GM06990 (cell line): ENCODE measurements around the gene MAGEB17.
"Not testable (repeated sequence)": the region's sequence is repeated elsewhere in the genome, so short reads cannot be mapped to it uniquely, and the experiment has no call there.

ENCODE experiments used
- DNase-seq: peaks from one replicate; pipeline ENCODE4 v3.0.0-alpha.2; 2011; ENCODE audit not compliant: insufficient read length; ENCODE audit errors: extremely low read depth
- H3K27me3 ChIP-seq: replicated peaks from 2 replicates; pipeline ENCODE4 v1.6.0; 2011; ENCODE audit warnings: low read length; ENCODE audit not compliant: control insufficient read depth, insufficient read depth
- H3K36me3 ChIP-seq: 2 replicates; pipeline ENCODE4 v1.5.1; 2011; ENCODE audit warnings: low read length; ENCODE audit not compliant: control insufficient read depth, insufficient read depth
- H3K4me3 ChIP-seq: replicated peaks from 2 replicates; pipeline ENCODE4 v1.5.1; 2011; ENCODE audit warnings: low read depth, mild to moderate bottlenecking, control low read depth, low read length
- CTCF ChIP-seq: IDR thresholded peaks from 2 replicates; pipeline ENCODE4 v1.5.1; 2011; ENCODE audit warnings: low read length, control low read depth, mild to moderate bottlenecking, inconsistent platforms; ENCODE audit not compliant: insufficient read depth, poor library complexity, severe bottlenecking

MAGEB17 gene

GRCh38 chrX:16140448-16140847 is 26.8 kb upstream of the MAGEB17 start:
- DNase-seq, result no peak
- Histone ChIP-seq H3K4me3 (no peak overlapping the region), H3K36me3 (no peaks in the 10 kb centered on the region), H3K27me3 (no peaks in the 10 kb centered on the region)
- TF ChIP-seq CTCF, result no peak

- no peaks in the 10 kb centered on the region for H3K27me3 ChIP-seq
- TF ChIP-seq CTCF, result no peak
- no peaks in the 10 kb centered on the region for H3K36me3 ChIP-seq
- no peak overlapping the region for H3K4me3 ChIP-seq
- DNase-seq, result no peak
These were observed 26.3 kb upstream of the MAGEB17 start for GRCh38 chrX:16140983-16141382.

GRCh38 chrX:16141422-16142245 is 25.6 kb upstream of the MAGEB17 start:
- H3K36me3 ChIP-seq, result no peaks in the 10 kb centered on the region
- TF ChIP-seq CTCF, result no peak
- no peaks in the 10 kb centered on the region for H3K27me3 ChIP-seq
- no peak for DNase-seq
- H3K4me3 ChIP-seq, result no peak overlapping the region

- H3K36me3 ChIP-seq, result no peaks in the 10 kb centered on the region
- H3K27me3 ChIP-seq, result no peaks in the 10 kb centered on the region
- no peak for TF ChIP-seq CTCF
- no peak for DNase-seq
- H3K4me3 ChIP-seq, result no peak overlapping the region
These were observed 25.1 kb upstream of the MAGEB17 start for GRCh38 chrX:16142246-16142558.

- TF ChIP-seq CTCF, result no peak
- Histone ChIP-seq H3K27me3 (no peaks in the 10 kb centered on the region), H3K36me3 (no peaks in the 10 kb centered on the region), H3K4me3 (no peak overlapping the region)
- DNase-seq, result no peak
These were observed 23.3 kb upstream of the MAGEB17 start for GRCh38 chrX:16143968-16144367.

- Histone ChIP-seq H3K4me3 (no peak overlapping the region), H3K36me3 (no peaks in the 10 kb centered on the region), H3K27me3 (no peaks in the 10 kb centered on the region)
- no peak for DNase-seq
- TF ChIP-seq CTCF, result no peak
These were observed 22.9 kb upstream of the MAGEB17 start for GRCh38 chrX:16144420-16144819.

GRCh38 chrX:16145093-16145492 is 22.2 kb upstream of the MAGEB17 start:
- DNase-seq, H3K4me3 ChIP-seq, H3K27me3 ChIP-seq, H3K36me3 ChIP-seq: not testable (repeated sequence)
